Cardiac muscle cell (in vitro differentiated cells and primary cell): Measurements from ENCODE around the gene ANXA7. TPM values are rescaled to one million over a fixed set of nuclear protein-coding genes. Genes with fewer than 3 reads are reported as not detected.
A peak's percentile ranks its signal among the peaks of the same experiment; 100 is the strongest.
"Not testable (repeated sequence)": the region's sequence is repeated elsewhere in the genome, so short reads cannot be mapped to it uniquely, and the experiment has no call there.

Experiments used
- DNase-seq, 2 donors: peaks; one replicate each; pipeline versions ENCODE4 v3.0.0 to v3.0.0-alpha.2; 2010 to 2017; ENCODE audit warnings: low read depth in 1 of 2, low spot score in 1 of 2
- H3K27ac ChIP-seq: fragments of 200-600 bp; sonication (generic); 2 replicates; pipeline ENCODE4 v1.5.1; 2016
- H3K27me3 ChIP-seq: fragments of 200-600 bp; sonication (generic); 2 replicates; pipeline ENCODE4 v1.6.0; 2016; ENCODE audit warnings: control low read depth
- H3K36me3 ChIP-seq: fragments of 200-600 bp; sonication (generic); 2 replicates; pipeline ENCODE4 v1.5.1; 2016; ENCODE audit warnings: control low read depth
- H3K4me1 ChIP-seq: fragments of 200-600 bp; sonication (generic); 2 replicates; pipeline ENCODE4 v1.8.1; 2017; ENCODE audit warnings: low read depth, mild to moderate bottlenecking, mixed run types
- H3K4me3 ChIP-seq: fragments of 200-600 bp; sonication (generic); 2 replicates; pipeline ENCODE4 v1.5.1; 2016; ENCODE audit warnings: mild to moderate bottlenecking
- H3K9me3 ChIP-seq: fragments of 200-600 bp; sonication (generic); 2 replicates; pipeline ENCODE4 v1.5.1; 2017; ENCODE audit warnings: low read depth, mild to moderate bottlenecking, control low read depth
- CTCF ChIP-seq: IDR thresholded peaks from 2 replicates; pipeline ENCODE4 v1.5.1; 2012; ENCODE audit warnings: low read depth, mild to moderate bottlenecking, low read length
- polyA plus RNA-seq: library from polyadenylated mRNA; unstranded; fragments of >200 nt; fragmentation: Nextera tagmentation; extraction: Ambion mirVana; gene quantifications from 2 replicates; pipeline ENCODE4 v1.2.1, GENCODE V29; 2016
- total RNA-seq: library from RNA; depleted of rRNA; stranded (reverse); fragments of >200 nt; gene quantifications from 2 replicates; pipeline ENCODE4 v1.2.3, GENCODE V29; 2016

ANXA7 gene
- total and polyA plus RNA-seq, 2 experiments from 2014 or later, result 53.9 to 64.5 TPM

- H3K27me3 ChIP-seq, result no peaks in the 10 kb centered on the region
- H3K9me3 ChIP-seq, result no peaks in the 10 kb centered on the region
- H3K4me1 ChIP-seq, result no peaks in the 10 kb centered on the region
- H3K4me3 ChIP-seq, result no peak overlapping the region
- TF ChIP-seq CTCF, result no peak
- peaks cover 20% of the 10 kb centered on the region for H3K36me3 ChIP-seq
- H3K27ac ChIP-seq, result no peak overlapping the region
- no peak for DNase-seq
Observed at GRCh38 chr10:73399063-73399462, 14.8 kb downstream of the ANXA7 start.

DNA sequence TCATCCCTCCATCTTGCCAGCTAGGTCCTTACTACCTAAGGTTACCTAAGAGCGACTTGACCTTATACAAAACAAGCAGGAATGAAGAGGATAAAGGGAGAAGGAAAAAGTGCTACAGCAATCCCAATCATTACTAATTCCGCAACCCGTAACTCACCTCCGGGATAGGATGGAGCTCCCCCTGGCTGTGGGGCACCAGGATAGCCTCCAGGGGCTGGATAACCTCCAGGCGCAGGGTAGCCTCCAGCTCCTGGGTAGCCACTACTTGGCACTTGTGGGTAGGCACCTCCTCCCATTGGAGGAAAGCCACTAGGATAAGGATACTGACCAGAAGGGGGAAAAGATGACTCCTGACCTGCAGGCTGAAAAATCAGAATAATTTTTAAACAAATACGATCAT, 15.8 kb downstream of the ANXA7 start:
- no peak for DNase-seq
- TF ChIP-seq CTCF, result peak; percentile 10
- Histone ChIP-seq H3K4me3 (no peak overlapping the region), H3K4me1 (no peaks in the 10 kb centered on the region), H3K27me3 (no peaks in the 10 kb centered on the region), H3K9me3 (no peaks in the 10 kb centered on the region), H3K36me3 (peaks cover 20% of the 10 kb centered on the region), H3K27ac (no peak overlapping the region)

DNA sequence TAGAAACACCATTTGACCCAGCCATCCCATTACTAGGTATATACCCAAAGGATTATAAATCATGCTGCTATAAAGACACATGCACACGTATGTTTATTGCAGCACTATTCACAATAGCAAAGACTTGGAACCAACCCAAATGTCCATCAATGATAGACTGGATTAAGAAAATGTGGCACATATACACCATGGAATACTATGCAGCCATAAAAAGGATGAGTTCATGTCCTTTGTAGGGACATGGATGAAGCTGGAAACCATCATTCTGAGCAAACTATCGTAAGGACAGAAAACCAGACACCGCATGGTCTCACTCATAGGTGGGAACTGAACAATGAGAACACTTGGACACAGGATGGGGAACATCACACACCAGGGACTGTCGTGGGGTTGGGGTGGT, 19.5 kb downstream of the ANXA7 start:
- not testable (repeated sequence) for H3K27ac ChIP-seq, DNase-seq, H3K4me1 ChIP-seq, H3K4me3 ChIP-seq, H3K9me3 ChIP-seq, H3K27me3 ChIP-seq
- H3K36me3 ChIP-seq, result peaks cover 23% of the 10 kb centered on the region

DNA sequence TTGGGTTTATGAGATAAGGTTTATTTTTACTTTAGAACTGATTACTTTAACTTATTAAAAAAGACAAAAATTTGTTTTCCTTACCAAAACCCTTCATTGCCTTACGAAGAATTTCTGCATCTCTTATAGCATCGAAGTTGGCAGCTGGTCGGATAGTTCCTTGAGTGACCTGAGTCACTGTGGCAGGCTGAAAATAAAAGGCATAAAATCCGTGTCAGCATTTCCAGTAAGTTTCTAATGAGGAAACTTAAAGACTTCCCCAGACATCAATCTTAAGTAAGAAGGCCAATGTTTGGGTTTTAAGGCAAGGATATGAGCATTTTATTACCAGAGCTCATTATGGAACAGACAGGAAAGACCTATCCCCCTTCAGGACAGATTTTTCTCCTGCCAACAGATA, 25.6 kb downstream of the ANXA7 start:
- H3K36me3 ChIP-seq, result peaks cover 28% of the 10 kb centered on the region

GRCh38 chr10:73386583-73386982, 27.3 kb downstream of the ANXA7 start:
- no peak overlapping the region for H3K27ac ChIP-seq
- no peak for DNase-seq
- no peaks in the 10 kb centered on the region for H3K4me1 ChIP-seq
- no peaks in the 10 kb centered on the region for H3K9me3 ChIP-seq
- H3K4me3 ChIP-seq, result no peak overlapping the region
- no peaks in the 10 kb centered on the region for H3K27me3 ChIP-seq
- peaks cover 37% of the 10 kb centered on the region for H3K36me3 ChIP-seq
- TF ChIP-seq CTCF, result no peak

More for the DNA sequence above, 25.6 kb downstream of the ANXA7 start:
- Histone ChIP-seq H3K9me3 (no peaks in the 10 kb centered on the region), H3K27ac (no peak overlapping the region), H3K27me3 (no peaks in the 10 kb centered on the region), H3K4me3 (no peak overlapping the region), H3K4me1 (no peaks in the 10 kb centered on the region)
- no peak for TF ChIP-seq CTCF
- DNase-seq, result no peak

DNA sequence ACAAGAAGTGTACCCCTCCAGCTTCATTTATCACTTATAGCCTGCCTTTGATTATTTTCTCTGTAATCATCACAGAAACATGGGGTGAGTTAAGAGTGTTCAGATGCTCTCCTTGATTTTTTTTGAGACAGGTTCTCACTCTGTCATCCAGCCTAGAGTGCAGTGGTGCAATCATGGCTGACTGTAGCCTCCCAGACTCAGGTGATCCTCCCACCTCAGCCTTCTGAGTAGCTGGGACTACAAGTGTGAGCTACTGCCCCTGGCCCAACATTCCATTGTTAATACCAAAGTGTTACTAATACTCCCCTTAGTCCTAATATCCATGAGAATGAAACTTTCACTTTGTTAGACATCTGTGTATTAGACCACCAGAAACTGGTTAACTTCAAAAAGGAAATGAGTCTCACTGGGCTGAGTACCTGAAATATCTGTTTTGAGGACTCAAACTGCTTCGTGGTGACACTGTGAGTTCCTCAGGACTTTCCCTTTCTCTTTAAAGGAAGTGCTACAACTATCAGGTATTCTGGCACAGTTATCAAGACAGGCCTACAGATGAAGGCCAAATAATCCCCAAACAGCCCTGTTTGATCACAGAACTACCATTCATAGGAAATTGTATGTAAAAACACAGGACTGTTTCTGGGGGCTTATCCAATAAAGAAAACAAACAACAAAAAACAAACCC, 34.7 kb downstream of the ANXA7 start:
- peaks cover 39% of the 10 kb centered on the region for H3K36me3 ChIP-seq
- TF ChIP-seq CTCF, result no peak
- H3K4me3 ChIP-seq, result no peak overlapping the region
- H3K4me1 ChIP-seq, result no peaks in the 10 kb centered on the region
- DNase-seq, result no peak
- H3K9me3 ChIP-seq, result no peaks in the 10 kb centered on the region
- H3K27me3 ChIP-seq, result no peaks in the 10 kb centered on the region
- H3K27ac ChIP-seq, result no peak overlapping the region
